GM18507 (cell line): ENCODE data around the gene RRP1B.

Experiments
- DNase-seq: peaks from one replicate; pipeline ENCODE4 v3.0.0; 2011; ENCODE audit warnings: low read depth; ENCODE audit not compliant: insufficient read length; ENCODE audit errors: extremely low spot score
- FAIRE-seq: peaks from 2 replicates; lab custom pipeline; 2011; peaks lifted over from hg19 to GRCh38; lab: Jason Lieb, UNC

The RRP1B gene

DNA sequence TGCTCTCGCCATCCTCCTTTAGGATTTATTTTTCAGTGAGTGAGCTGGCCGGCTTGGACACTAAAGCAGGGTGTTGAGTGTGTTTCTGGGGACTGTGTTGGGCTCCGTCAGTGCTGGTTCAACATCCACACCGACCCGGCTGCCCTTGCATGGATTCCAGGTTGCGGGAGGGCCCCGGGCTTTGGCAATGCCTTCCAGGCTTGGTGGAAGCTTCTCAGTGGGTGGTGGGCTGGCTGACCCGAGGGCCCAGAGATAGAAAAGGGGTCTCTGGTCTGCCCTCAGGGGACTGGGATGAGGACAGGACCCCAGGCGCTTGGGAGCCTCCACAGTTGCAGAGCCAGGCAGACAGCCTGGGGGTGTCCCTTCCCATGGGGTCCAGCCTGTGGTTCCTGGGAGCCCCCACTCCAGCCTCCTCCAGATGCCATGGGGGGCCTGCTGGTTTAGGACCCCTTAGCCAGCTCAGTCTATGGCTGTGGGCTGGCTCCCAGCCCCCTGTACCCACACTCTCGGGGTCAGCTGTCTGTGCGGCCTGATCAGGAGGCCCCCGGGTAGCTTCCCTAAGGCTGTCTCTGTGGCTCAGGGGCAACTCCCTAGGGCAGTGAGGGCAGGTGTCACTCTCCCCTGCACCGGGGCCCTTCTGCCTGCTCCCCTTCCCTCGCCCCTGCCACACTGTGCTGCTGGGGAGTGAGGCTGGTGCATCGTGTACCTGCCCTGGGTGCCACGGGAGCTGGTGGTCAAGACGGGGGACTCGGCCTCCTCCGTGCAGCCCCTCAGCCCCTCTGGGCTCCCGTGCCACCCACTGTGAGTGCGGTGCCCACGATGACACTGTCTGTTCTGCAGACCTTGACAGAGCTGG, 76.1 kb downstream of the RRP1B start:
- DNase-seq (no peak), FAIRE-seq (no peak)

DNA sequence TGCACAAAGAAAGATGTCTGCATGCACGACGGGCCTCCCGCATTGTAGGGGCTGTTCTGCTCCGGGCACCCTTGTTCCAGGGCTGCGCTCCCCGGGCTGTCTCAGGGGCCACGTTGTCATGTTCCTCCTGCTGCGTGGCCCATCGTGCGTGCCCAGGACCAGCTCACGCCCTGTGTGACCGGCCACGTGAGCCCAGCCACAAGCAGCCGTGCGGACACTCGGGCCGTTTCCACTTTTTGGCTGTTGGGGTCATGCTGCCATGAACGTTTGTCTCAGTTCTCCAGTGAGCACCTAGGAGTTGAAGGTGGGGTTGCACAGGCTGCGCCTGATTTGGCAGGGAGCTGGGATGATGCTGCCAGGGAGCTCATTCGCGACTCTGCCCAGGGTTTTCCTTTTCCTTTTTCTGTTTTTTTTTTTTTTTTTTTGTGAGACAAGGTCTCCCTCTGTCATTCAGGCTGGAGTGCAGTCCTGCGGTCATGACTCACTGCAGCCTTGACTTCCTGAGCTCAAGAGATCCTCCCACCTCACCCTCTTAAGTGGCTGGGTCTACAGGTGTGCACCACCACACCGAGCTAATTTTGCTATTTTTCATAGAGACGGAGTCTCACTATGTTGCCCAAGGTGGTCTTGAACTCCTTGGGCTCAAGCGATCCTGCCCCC, 77.0 kb downstream of the RRP1B start:
- FAIRE-seq (no peak), DNase-seq (no peak)

DNA sequence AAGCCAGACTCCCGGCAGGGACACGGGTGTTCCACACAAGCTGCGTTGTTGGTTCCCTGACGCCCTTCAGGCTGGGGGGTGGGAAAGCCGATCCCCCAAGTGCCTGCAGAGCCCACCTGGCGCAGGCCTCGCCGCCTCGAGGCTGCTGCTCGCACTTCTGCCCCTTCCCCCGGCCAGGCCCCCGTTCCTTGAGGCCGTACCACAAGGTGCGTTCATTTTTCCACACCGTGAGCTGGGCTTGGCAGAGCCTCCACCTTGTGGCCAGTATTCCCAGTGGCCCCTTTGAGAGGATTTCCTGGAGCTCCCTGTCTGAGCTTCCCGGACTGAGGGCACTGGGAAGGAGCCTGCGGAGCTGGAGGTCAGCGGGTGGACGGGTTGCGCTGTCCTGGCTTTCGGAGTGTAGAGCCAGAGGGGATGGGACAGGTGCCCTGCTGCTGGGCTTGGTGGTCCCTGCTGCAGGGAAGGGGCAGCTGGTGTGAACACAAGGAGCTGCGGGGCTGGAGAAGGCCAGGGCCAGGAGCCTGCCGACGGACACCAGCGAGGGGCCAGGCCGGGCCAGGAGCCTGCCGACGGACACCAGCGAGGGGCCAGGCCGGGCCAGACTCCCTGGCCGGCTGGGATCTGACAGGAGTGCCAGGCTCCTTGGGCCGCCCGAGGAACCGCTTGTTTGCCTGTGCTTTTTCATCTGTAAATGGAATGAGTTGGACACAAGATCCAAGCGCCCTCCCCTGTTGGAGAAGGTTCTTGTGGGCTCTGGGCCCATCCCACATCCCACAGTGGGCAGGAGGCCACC, 78.0 kb downstream of the RRP1B start:
- FAIRE-seq, result no peak

DNA sequence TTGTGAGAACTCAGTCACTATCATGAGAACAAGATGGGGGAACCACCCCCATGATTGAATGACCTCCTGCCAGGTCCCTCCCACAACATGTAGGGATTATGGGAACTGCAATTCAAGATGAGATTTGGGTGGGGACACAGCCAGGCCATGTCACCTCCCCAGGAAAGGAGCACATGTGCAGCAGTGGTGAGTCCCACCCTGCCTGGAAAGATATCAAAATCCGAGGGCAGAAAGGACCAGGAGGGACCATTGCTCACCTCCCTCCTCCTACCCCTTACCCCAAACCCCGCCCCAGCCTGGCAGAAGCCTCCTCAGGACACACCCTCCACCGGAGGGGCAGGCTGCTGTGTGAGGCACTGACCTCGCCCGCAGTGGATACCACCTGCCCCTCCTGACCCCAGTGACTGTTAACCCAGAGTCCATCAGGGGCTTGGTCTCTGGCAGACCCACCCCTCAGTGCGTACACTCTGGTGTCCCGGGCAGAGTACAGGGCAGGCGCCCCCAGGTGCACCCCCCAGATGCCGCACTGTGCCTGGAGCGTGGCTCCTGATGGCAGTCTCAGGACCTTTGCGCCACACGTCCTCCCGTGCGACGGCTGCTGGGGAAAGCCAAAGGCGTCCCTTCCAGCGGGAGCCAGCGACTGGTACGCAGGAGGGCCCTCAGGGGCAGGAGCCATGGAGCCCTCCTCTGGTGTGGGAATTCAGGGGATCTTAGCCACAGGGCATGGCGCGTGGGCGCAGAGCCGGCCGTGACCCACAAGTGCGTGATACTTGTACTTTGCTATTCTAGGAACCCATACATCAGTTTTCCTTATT, 80.5 kb downstream of the RRP1B start:
- FAIRE-seq (no peak), DNase-seq (no peak)

More for the DNA sequence above, 78.0 kb downstream of the RRP1B start:
- DNase-seq, result no peak

DNA sequence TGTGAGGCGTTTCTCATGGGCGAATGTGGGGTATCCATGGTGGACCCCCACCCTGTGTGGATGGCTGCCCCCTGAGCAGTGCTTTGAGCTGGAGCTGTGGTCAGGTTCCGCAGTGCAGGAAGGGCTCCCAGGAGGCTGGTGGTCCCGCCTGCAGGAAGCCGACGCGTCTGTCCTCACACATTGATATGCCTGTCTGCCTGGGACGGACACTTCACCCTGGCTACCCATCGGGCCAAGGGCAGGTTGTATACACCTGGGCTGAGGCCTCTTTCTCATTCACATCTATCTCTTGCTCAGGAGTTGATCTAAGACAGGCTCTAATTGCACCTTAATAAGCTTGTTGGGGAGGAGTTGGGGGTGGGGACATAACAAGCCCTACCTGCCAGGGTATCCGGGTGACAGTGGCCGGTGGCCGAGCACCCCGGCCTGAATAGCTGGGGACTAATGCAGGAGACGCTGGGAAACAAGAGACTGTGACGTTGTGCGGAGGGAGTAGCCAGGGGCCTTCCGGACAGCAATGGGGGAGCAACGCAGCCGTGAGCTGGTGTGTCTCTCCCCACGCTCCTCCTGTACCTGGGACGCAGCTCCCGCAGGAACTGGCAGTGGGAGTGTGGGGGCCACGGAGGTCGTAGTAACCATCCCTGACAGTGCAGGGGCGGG, 81.3 kb downstream of the RRP1B start:
- DNase-seq (no peak), FAIRE-seq (no peak)

DNA sequence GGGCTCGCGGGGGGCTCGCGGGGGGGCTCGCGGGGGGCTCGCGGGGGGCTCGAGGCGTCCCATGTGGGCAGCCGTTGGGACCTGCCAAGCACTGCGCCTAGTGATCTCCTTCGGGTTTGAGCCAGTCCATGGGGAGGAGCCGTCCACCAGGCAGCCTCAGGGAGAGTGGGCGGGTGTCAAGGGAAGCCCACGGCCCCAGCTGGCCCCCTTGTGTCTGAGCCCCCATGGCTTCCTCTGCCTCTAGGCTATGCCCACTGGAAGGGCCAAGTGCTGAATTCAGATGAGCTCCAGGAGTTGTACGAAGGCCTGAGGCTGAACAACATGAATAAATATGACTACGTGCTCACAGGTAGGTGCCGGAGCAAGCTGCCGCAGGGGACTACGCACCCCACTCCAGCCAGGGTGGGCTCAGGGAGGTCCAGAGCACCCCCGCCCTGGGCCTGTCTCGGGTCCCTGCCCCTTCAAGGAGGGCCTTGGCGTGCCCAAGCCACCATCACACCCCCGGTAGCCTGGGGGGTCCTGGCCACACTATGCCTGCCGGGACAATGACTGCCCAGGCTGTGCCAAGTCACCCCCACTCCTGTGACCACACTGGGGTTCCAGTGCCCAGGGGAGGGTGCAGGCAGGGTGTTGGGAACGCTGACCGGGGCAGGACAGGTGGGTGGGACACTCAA, 82.2 kb downstream of the RRP1B start:
- FAIRE-seq (no peak), DNase-seq (no peak)

DNA sequence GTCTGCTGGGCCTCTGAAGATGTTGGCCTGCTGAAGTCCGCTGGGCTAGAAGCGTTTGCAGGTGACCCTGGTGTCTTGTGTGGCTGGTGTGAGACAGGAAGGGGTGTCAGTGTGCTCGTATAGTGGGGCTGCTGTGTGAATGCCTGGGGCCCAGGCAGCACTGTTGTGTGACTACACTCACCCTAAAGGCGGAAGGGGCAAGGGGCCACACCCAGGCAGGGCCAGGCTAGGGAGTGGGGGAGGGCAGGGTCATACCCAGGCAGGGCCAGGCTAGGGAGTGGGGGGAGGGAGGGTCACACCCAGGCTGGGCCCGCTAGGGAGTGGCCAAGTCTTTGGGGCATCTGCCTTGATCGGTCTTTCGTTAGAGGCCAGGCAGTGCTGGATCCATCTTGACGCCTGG, 84.6 kb downstream of the RRP1B start:
- no peak for FAIRE-seq
- DNase-seq, result no peak

DNA sequence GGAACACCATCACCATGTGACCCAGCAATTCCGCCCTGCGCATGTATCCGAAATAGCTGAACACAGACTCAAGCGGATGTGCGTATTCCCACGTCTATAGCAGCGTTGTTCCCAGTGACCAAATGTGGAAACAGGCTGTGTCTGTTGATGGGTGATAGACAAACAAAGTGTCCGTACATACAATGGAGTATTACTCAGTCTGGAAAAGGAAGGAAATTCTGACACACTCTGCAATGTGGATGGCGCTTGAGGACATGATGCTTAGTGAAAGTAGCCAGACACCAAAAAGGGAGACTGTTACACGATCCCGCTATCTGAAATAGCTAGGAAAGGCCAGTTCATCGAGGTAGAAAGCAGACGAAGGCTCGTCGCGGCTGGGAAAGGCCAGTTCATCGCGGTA, 85.4 kb downstream of the RRP1B start:
- DNase-seq, result no peak
- FAIRE-seq, result no peak
